ENCODE measurements around the gene KCNG2.

KCNG2 gene

GRCh38 chr18:79889569-79889968 lies 91.8 kb downstream of the KCNG2 start:
- no peak for DNase-seq

- no peak for DNase-seq
These were observed 92.9 kb downstream of the KCNG2 start for GRCh38 chr18:79890674-79891073.

DNA sequence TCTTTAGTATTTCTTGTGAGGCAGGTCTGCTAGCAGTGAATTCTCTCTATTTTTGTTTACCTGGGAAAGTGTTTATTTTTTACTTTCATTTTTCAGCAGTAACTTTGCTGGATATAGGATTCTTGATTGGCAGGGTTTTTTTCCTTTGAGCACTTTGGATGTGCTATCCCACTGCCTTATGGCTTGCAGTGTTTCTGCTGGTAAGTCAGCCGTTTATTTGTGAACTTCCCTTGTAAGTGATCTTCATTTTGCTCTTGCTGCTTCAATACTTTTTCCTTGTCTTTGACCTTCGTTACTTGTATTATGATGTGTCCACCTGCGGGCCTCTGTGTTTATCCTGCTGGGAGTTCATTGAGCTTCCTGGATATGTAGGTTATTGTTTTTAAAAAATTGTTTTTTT lies 99.0 kb downstream of the KCNG2 start:
- no peak for DNase-seq

DNA sequence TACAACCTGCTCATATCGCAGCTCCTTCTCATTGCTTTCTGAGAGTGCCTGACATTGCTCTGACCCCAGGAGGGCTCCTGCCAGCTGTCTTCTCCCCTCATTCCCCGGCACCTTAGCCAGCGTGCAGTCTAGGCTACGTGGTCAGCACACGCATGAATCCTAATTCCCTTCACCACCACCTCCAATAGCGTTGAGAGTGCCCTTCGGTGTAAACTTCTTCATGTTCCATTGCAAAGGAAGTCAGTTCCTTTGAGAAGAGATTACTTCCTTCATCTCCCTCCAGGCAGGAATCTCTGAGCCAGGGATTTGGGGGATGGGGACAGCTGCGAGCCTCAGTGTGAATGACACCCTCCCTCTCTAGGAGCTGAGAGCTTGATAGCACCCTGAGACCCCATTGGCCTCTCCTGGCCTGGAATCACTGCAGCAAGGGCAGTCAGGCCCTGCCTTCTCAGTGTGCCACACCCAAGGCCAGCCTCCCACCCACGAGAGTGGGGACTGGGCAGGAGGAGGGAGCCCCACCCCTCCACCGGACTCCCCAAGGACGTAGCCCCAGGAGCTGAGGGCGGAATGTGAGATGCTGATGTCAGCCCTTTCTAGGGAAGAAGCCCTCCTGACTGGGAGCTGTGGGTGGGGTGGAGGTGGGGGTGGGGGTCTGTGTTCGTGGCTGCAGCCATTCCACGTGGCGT lies 100.3 kb downstream of the KCNG2 start:
- no peak for DNase-seq

DNA sequence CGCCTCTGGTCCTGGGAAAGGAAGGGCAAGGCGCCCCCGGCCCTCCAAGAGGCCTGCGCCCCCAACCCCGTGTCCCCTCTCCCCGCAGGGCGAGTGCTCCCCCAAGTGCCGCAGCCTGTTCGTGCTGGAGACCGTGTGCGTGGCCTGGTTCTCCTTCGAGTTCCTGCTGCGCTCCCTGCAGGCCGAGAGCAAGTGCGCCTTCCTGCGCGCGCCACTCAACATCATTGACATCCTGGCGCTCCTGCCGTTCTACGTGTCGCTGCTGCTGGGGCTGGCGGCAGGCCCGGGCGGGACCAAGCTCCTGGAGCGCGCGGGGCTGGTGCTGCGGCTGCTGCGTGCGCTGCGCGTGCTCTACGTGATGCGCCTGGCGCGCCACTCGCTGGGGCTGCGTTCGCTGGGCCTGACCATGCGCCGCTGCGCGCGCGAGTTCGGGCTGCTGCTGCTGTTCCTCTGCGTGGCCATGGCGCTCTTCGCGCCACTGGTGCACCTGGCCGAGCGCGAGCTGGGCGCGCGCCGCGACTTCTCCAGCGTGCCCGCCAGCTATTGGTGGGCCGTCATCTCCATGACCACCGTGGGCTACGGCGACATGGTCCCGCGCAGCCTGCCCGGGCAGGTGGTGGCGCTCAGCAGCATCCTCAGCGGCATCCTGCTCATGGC lies 101.3 kb downstream of the KCNG2 start:
- DNase-seq = no peak

- no peak for DNase-seq
These were observed 102.1 kb downstream of the KCNG2 start for GRCh38 chr18:79899609-79900445.

- DNase-seq = no peak
These were observed 103.2 kb downstream of the KCNG2 start for GRCh38 chr18:79900610-79901570.

GRCh38 chr18:79901665-79902064 lies 103.9 kb downstream of the KCNG2 start:
- DNase-seq = no peak

- no peak for DNase-seq
These were observed 104.3 kb downstream of the KCNG2 start for GRCh38 chr18:79902075-79902474.

GRCh38 chr18:79902640-79903039 lies 104.9 kb downstream of the KCNG2 start:
- DNase-seq = no peak

DNA sequence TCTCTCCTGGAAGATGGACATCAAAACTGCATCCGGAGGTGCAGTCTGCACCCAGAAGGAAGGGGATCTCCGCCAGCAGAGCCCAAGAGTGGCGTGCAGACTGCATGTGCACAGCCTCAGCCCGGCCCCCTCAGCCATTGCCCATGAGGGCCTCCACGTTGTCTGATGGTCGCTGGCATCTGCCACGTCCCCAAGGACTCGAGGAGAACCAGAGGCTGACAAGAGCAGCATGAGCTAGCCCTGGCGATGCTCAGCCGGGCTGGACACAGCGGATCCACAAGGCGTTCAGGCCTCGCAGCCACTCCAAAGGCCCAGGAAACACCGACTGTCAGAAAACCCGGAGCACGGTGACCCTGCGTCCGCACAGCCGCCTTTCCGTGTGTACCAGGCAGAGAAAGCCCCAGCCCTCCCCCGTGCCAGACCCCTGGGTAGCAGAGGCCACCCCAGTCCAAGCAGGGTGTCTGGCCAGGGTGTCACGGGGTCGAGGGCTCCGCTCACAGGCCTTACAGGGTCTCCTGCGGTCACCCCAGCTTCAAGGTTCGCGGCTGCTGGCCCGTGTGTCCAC lies 105.4 kb downstream of the KCNG2 start:
- DNase-seq = no peak

GRCh38 chr18:79903787-79904356 lies 106.1 kb downstream of the KCNG2 start:
- DNase-seq = no peak

- DNase-seq = no peak
These were observed 106.8 kb downstream of the KCNG2 start for GRCh38 chr18:79904357-79905147.

- no peak for DNase-seq
These were observed 107.7 kb downstream of the KCNG2 start for GRCh38 chr18:79905389-79905911.

- no peak for DNase-seq
These were observed 108.3 kb downstream of the KCNG2 start for GRCh38 chr18:79905993-79906392.

DNA sequence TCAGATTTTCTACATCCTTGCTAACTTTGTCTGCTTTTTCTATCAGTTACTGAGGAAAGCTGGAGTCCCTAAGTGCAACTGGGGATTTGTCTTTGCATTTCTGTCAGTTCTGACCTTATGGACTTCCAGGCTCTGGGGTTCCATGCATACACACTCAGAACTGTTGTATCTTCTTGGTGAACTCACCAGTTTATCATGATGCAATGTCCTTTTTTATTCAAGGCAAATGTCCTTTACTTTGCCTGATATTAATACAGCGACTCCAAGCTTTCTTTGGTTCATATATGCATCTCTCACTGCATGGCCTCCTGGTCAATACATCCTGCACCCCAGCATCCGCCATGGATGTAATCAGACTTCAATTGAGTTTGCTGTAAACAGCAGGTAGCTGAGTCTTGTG lies 109.0 kb downstream of the KCNG2 start:
- no peak for DNase-seq

GRCh38 chr18:79910563-79911343 lies 113.0 kb downstream of the KCNG2 start:
- no peak for DNase-seq

GRCh38 chr18:79911344-79912270 lies 113.9 kb downstream of the KCNG2 start:
- no peak for DNase-seq
